ENCODE data around the gene TEX14. TPM values are rescaled to one million over a fixed set of nuclear protein-coding genes. Genes with fewer than 3 reads are reported as not detected.
"Not testable (repeated sequence)": the region's sequence is repeated elsewhere in the genome, so short reads cannot be mapped to it uniquely, and the experiment has no call there.

The TEX14 gene
- total and polyA plus RNA-seq, 12 donors, result 0.05 to 0.88 (median 0.14) TPM; not detected in 4

- peak in 1 of 9 donors; percentile 19 for TF ChIP-seq CTCF (IDR thresholded peaks at IDR 0.05)
- intact Hi-C loops (cut with DNase I), result loop anchor here in 8 of 10 donors (1.0 to 10.0 kb wide), 11 partner anchors 34 to 176 kb away; no protein-coding TSS in a partner anchor
- WGBS, 2 donors, result 10 to 13% methylated on average over 50 of the region's 50 CpGs
- DNase-seq (peak; percentile 84 to 87), ATAC-seq (peak; percentile 99 to 100 (median 99))
- Histone ChIP-seq H3K9me3 (no peaks in the 10 kb centered on the region), H3K27ac (peak within 1 kb of the TSS in 9 of 10 donors; percentile 67 to 90 (median 82)), H3K4me1 (peaks cover 0 to 25% (median 16%) of the 10 kb centered on the region in 9 donors), H3K36me3 (peaks cover 0 to 22% (median 4%) of the 10 kb centered on the region in 9 donors), H3K27me3 (no peaks in the 10 kb centered on the region), H3K4me3 (peak within 1 kb of the TSS; percentile 21 to 87 (median 72))
Observed at GRCh38 chr17:58692239-58693055, 602 bp upstream of the TEX14 start, which contains the start of gene RAD51C. Gene RAD51C, plus strand, starts transcription at chr17:58692602. Its CDS starts 42 bp downstream, at chr17:58692644.

- intact Hi-C loops (cut with DNase I), result loop anchor here in 6 of 10 donors (5.0 to 10.0 kb wide), 5 partner anchors 55 to 173 kb away; no protein-coding TSS in a partner anchor
- 93 to 95% methylated on average over 7 of the region's 7 CpGs for WGBS, 2 donors
- not testable (repeated sequence) for DNase-seq, H3K27me3 ChIP-seq, H3K4me3 ChIP-seq, ATAC-seq, H3K9me3 ChIP-seq, H3K27ac ChIP-seq, H3K36me3 ChIP-seq
- H3K4me1 ChIP-seq, result peaks cover 0 to 25% (median 16%) of the 10 kb centered on the region in 9 donors
Observed at GRCh38 chr17:58690033-58690432, 1.8 kb downstream of the TEX14 start.

- WGBS, 2 donors, result 88 to 98% methylated on average over 2 of the region's 2 CpGs
- TF ChIP-seq CTCF (IDR thresholded peaks at IDR 0.05), result no peak
- no peak for DNase-seq
Observed at GRCh38 chr17:58688521-58688920, 3.3 kb downstream of the TEX14 start.

GRCh38 chr17:58686980-58687379 lies 4.9 kb downstream of the TEX14 start:
- intact Hi-C loops (cut with DNase I), result no loop called here
- H3K27ac ChIP-seq, result no peak overlapping the region
- ATAC-seq, result no peak
- no peak overlapping the region for H3K4me3 ChIP-seq
- peaks cover 0 to under 1% (median 0%) of the 10 kb centered on the region in 9 donors for H3K4me1 ChIP-seq
- no peaks in the 10 kb centered on the region for H3K27me3 ChIP-seq
- H3K36me3 ChIP-seq, result no peaks in the 10 kb centered on the region
- no peak for DNase-seq
- H3K9me3 ChIP-seq, result no peaks in the 10 kb centered on the region
- no peak for TF ChIP-seq CTCF (IDR thresholded peaks at IDR 0.05)
- WGBS, 2 donors, result 68% methylated on average over 4 of the region's 4 CpGs

More at GRCh38 chr17:58688521-58688920, 3.3 kb downstream of the TEX14 start:
- no peaks in the 10 kb centered on the region for H3K9me3 ChIP-seq
- no peak overlapping the region for H3K4me3 ChIP-seq
- no peak overlapping the region for H3K27ac ChIP-seq
- H3K4me1 ChIP-seq, result peaks cover 0 to 15% (median 8%) of the 10 kb centered on the region in 9 donors
- H3K36me3 ChIP-seq, result no peaks in the 10 kb centered on the region
- intact Hi-C loops (cut with DNase I), result no loop called here
- no peak for ATAC-seq
- no peaks in the 10 kb centered on the region for H3K27me3 ChIP-seq

DNA sequence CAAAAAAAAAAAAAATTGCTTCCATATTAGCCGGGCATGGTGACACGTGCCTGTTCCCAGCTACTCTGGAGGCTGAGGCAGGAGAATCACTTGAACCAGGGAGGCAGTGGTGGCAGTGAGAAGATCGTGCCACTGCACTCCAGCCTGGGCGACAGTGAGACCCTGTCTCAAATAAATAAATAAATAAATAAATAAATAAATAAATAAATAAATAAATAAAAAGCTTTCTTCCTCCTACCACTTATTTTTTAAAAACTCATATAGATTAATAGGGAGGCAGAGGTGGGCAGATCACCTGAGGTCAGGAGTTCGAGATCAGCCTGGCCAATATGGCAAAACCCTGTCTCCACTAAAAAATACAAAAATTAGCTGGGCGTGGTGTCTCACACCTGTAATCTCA lies 7.4 kb downstream of the TEX14 start:
- H3K4me1 ChIP-seq; H3K9me3 ChIP-seq; intact Hi-C loops (cut with DNase I); H3K36me3 ChIP-seq; H3K4me3 ChIP-seq; H3K27ac ChIP-seq; H3K27me3 ChIP-seq; DNase-seq; ATAC-seq: not testable (repeated sequence)
- 91 to 92% methylated on average over 6 of the region's 6 CpGs for WGBS, 2 donors
